ENCODE measurements around the gene TNS3. TPM values are rescaled to one million over a fixed set of nuclear protein-coding genes. Genes with fewer than 3 reads are reported as not detected.

TNS3 gene
- total and polyA plus RNA-seq, 9 of the 15 experiments (the other 6 are each of a cell fraction or from before 2014, with no cell fraction given) = 0.20 TPM; not detected in 8

- TF ChIP-seq NCOA4 (IDR thresholded peaks at IDR 0.05; ENCODE audit: partially characterized antibody) (no peak), THRA (IDR thresholded peaks at IDR 0.05) (no peak), ZNF668 (CRISPR knock-in tag; IDR thresholded peaks at IDR 0.05) (no peak), CREBBP (IDR thresholded peaks at IDR 0.05; ENCODE audit: low read depth, low read length) (no peak), NFIX (CRISPR knock-in tag; IDR thresholded peaks at IDR 0.05; ENCODE audit: low read depth) (no peak), ELF1 (tag; IDR thresholded peaks at IDR 0.05) (no peak), CHD1 (IDR thresholded peaks at IDR 0.05; ENCODE audit: low read length) (no peak), NFE2 (IDR thresholded peaks at IDR 0.05; ENCODE audit: low read depth) (no peak), CTCF (IDR thresholded peaks at IDR 0.05 in 2 of 3, conservative IDR thresholded peaks at IDR 0.05 in 1 of 3; ENCODE audit: insufficient read depth in 2 of 3, low read depth in 1 of 3, low read length in 3 of 3) (no peak), CHD4 (IDR thresholded peaks at IDR 0.05; ENCODE audit: insufficient read depth, insufficient replicate concordance, low read depth, low read length, poor library complexity, severe bottlenecking) (no peak), ZFP36 (IDR thresholded peaks at IDR 0.05; ENCODE audit: low read depth, low read length, partially characterized antibody) (no peak), TCF7 (IDR thresholded peaks at IDR 0.05; ENCODE audit: borderline replicate concordance) (no peak)
Observed at GRCh38 chr7:47601881-47602249, 20.0 kb upstream of the TNS3 start (continued).
